T-helper 2 cell treated with Interferon-gamma antibody and Interleukin-4, amounts not matched to agents 5 μg/mL and 100 μg/mL, for 36 hours (primary cell): ENCODE results near the gene RAI14.
A peak's percentile ranks its signal among the peaks of the same experiment; 100 is the strongest.

Source experiments
- DNase-seq: peaks from one replicate; pipeline ENCODE4 v3.0.0; 2021; ENCODE audit warnings: low spot score
- H3K27ac Mint-ChIP-seq: one replicate; pipeline ENCODE4 v1.8.0; 2021; ENCODE audit warnings: mild to moderate bottlenecking, mixed read lengths
- H3K27me3 Mint-ChIP-seq: one replicate; pipeline ENCODE4 v1.8.0; 2021; ENCODE audit warnings: low read depth, mixed read lengths
- H3K36me3 Mint-ChIP-seq: one replicate; pipeline ENCODE4 v1.8.0; 2021; ENCODE audit warnings: low read depth, mixed read lengths
- H3K4me1 Mint-ChIP-seq: one replicate; pipeline ENCODE4 v1.8.0; 2021; ENCODE audit warnings: low read depth, mixed read lengths
- H3K4me3 Mint-ChIP-seq: one replicate; pipeline ENCODE4 v1.8.0; 2022; ENCODE audit warnings: mild to moderate bottlenecking, moderate library complexity, mixed read lengths
- H3K9me3 Mint-ChIP-seq: one replicate; pipeline ENCODE4 v1.8.0; 2021; ENCODE audit warnings: mixed read lengths

Gene RAI14

DNA sequence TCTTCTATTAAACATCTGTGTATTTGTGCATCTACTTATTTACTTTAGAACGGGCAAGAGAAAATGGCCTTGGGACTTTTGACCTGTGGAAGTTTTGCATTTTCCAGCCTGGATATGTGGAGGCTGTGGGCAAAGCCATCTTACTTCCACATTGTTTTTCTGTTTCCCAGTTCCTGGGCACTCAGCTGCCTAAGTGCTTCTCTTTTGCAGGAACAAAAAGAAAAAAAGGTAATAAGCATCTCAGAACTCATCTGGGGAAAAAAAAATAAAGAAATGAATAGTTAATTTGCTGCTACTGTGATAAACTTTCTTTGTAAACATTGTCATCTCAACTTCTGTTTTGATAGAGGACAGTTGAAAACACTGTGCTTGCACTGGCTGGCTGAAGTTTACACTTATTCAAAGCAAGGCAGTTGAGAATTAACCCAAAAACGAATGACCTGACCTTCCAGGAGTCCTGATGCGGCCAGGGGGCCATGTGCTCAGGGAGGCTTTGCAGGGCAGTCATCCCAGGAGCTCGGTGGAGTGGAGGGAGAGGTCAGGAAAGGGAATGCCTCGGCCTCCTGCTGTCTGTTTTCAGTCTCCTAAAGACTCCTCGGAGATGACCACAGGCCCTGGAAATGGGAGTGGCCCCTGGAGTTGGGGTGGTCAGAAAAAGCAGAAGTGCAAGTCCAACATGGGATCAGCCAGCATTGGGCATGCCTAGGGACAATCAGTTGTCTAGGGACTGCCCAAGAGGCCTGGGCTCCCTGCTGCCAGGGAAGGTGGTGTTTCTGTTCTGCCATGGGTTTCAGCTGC lies 75.5 kb downstream of the RAI14 start:
- no peaks in the 10 kb centered on the region for H3K36me3 Mint-ChIP-seq
- no peak overlapping the region for H3K4me3 Mint-ChIP-seq
- DNase-seq = no peak
- no peaks in the 10 kb centered on the region for H3K4me1 Mint-ChIP-seq
- peaks cover 5% of the 10 kb centered on the region for H3K9me3 Mint-ChIP-seq
- no peak overlapping the region for H3K27ac Mint-ChIP-seq
- no peaks in the 10 kb centered on the region for H3K27me3 Mint-ChIP-seq

DNA sequence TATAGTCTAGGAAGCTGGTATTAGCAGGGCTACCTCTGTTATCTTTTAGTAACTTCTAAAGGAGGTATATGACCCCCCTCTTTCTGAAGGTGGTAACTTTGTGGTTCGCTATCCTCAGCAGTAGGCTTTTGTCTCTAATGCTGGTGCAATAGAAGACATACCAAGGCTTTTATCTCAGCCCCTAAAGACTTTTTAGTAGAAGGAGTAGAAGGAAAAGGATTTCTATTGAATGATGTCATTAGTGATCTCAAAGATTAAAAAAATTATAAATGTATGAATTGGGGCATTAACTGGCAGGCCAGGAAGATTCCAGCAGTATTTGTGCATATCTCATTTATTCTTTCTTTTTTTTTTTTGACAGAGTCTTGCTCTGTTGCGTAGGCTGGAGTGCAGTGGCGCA lies 78.2 kb downstream of the RAI14 start:
- peaks cover 2% of the 10 kb centered on the region for H3K27me3 Mint-ChIP-seq
- no peaks in the 10 kb centered on the region for H3K9me3 Mint-ChIP-seq
- no peak overlapping the region for H3K27ac Mint-ChIP-seq
- no peak for DNase-seq
- H3K36me3 Mint-ChIP-seq = no peaks in the 10 kb centered on the region
- H3K4me1 Mint-ChIP-seq = no peaks in the 10 kb centered on the region
- H3K4me3 Mint-ChIP-seq = no peak overlapping the region

DNA sequence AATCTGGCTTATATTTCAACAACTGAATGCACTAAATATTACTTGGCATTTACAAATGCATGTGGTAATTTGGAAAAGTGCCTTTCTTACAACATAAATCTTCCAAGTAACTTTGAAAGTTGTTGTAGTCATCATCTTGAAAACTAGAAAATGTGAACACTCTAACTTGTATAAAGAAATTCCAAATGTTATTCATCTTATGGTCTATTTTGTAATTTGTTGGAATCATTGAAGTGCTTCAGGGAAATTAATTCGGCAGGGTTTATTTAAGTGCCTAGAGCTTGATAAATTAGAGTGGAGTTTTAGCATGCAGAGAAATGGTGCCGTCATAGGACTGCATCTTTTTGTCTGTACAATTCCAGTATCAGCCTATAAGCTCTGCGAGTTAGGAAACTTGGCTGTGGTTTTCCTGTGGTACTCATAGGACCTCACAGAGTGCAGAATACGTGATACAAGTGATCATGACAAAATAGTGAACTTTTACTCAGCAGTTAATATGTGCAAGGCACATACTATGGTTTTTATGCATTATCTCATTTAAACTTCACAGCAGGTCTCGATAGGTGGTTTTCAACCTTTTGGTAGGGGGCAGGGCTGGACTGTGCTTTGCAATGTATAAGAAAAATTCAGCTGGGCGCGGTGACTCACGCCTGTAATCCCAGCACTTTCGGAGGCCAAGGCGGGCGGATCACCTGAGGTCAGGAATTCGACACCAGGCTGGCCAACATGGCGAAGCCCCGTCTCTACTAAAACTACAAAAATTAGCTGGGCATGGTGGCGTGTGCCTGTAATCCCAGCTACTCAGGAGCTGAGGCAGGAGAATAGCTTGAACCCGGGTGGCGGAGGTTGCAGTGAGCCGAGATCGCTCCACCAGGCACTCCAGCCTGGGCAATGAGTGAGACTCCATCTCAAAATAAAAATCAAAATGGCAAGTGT lies 79.6 kb downstream of the RAI14 start:
- Mint-ChIP-seq H3K4me1 (no peaks in the 10 kb centered on the region), H3K4me3 (no peak overlapping the region), H3K27ac (no peak overlapping the region), H3K27me3 (peaks cover 2% of the 10 kb centered on the region), H3K9me3 (no peaks in the 10 kb centered on the region), H3K36me3 (no peaks in the 10 kb centered on the region)
- DNase-seq = no peak

DNA sequence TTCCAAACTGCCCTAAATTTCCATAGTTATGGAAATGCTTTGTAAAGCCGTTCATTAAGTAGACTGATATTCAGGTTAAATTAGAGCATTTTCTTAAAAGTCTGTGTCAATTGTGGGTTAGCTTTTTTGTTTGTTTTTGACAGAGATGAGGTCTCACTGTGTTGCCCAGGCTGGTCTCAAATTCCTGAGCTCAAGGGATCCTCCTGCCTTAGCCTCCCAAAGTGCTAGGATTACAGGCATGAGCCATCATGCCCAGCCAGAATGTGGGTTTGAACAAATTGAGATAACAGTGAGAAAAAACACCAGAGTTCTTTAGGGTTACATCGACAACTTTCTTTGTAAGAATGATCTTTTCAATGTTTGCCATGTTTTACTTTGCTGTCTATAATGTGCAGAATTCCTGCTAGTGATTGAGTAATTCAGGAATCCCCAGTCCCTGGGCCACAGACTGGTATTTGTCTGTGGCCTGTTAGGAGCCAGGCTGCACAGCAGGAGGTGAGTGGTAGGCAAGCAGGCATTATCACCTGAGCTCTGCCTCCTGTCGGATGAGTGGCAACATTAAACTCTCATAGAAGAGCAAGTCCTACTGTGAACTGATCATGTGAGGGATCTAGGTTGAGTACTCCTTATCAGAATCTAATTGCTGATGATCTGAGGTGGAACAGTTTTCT lies 80.5 kb downstream of the RAI14 start:
- no peak overlapping the region for H3K27ac Mint-ChIP-seq
- H3K9me3 Mint-ChIP-seq = no peaks in the 10 kb centered on the region
- no peak for DNase-seq
- H3K4me1 Mint-ChIP-seq = no peaks in the 10 kb centered on the region
- H3K36me3 Mint-ChIP-seq = no peaks in the 10 kb centered on the region
- peaks cover 2% of the 10 kb centered on the region for H3K27me3 Mint-ChIP-seq
- no peak overlapping the region for H3K4me3 Mint-ChIP-seq

DNA sequence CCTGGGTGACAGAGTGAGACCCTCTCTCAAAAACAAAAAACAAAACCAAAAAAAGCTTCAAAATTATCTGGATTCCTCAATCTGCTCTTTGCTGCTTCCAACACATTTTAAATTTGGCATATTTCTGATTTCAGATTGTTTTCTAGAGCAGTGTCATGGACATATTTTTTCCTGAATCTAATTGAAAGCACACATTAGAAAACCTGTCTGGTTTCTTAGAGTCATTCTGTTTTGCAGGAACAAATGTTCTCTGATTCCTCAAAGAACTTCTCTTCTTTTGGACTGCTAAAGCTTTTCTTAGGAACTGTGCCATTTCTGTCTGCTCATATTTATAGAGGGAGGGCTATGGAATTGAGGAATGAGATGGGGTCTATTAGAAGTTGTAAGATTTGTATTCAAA lies 81.6 kb downstream of the RAI14 start:
- DNase-seq = no peak
- Mint-ChIP-seq H3K4me1 (no peaks in the 10 kb centered on the region), H3K9me3 (no peaks in the 10 kb centered on the region), H3K4me3 (no peak overlapping the region), H3K36me3 (no peaks in the 10 kb centered on the region), H3K27me3 (peaks cover 2% of the 10 kb centered on the region), H3K27ac (no peak overlapping the region)

DNA sequence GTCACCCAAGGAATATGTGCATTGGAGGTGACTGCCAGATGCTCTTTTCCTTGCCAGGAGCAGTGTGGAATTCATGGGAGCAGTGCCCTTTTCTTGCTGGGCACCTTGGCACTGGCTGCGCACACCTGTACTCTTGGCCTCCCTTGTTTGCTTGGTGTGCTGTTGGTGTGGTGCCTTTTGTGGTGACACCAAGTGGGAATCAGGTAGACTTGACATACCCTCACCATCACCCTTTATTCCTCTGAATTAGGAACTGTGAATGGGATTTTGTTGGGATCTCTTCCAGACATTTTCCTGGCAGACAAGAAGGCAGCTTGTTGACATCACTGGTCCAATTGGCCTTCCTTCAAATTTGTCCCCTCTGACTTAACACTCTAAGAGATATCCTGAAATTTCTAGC lies 82.3 kb downstream of the RAI14 start:
- DNase-seq = no peak
- Mint-ChIP-seq H3K27me3 (peaks cover 2% of the 10 kb centered on the region), H3K9me3 (no peaks in the 10 kb centered on the region), H3K4me3 (no peak overlapping the region), H3K36me3 (no peaks in the 10 kb centered on the region), H3K27ac (no peak overlapping the region), H3K4me1 (peaks cover 3% of the 10 kb centered on the region)

DNA sequence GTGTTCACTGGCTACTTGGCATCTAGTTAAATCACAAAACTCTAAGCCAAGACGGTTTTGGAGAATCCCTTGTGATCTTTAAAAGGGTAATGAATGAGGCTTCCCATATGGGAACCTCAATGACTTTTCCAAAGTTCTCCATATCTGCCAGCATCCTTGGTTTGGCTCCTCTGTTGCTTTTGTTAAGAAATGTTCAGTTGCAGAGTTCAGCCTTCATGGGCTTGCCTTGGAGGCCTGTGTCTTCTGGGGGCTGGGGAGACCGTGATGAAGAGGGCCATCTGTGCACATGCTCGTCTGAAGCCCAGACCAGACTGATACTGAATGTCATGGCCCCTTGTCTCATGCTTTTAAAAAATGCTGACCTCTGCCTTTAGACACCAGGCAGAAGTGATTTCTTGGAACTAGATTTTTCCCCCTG lies 84.3 kb downstream of the RAI14 start:
- no peak for DNase-seq
- H3K9me3 Mint-ChIP-seq = no peaks in the 10 kb centered on the region
- H3K36me3 Mint-ChIP-seq = no peaks in the 10 kb centered on the region
- peaks cover 2% of the 10 kb centered on the region for H3K27me3 Mint-ChIP-seq
- H3K4me3 Mint-ChIP-seq = no peak overlapping the region
- H3K27ac Mint-ChIP-seq = no peak overlapping the region
- H3K4me1 Mint-ChIP-seq = peaks cover 3% of the 10 kb centered on the region

DNA sequence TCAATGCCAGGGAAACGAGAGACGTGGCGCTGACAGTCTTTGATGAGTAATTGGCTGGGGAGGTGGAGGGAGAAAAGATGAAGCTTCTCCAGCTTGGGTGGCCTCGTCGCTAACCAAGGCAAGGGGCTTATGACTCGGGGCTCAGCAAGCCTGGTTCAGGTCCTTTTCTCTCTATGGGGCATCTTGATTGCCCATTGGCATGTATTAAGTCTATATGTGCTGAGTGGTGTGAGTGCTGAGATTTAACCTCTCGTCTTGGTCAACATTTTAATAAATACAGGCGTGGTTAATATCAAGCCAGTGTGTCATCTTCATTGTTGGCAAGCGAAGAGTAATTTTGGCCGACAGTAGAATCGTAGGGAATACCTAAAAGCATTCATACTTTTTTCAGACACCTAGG lies 85.9 kb downstream of the RAI14 start:
- no peak for DNase-seq
- peaks cover 1% of the 10 kb centered on the region for H3K27me3 Mint-ChIP-seq

DNA sequence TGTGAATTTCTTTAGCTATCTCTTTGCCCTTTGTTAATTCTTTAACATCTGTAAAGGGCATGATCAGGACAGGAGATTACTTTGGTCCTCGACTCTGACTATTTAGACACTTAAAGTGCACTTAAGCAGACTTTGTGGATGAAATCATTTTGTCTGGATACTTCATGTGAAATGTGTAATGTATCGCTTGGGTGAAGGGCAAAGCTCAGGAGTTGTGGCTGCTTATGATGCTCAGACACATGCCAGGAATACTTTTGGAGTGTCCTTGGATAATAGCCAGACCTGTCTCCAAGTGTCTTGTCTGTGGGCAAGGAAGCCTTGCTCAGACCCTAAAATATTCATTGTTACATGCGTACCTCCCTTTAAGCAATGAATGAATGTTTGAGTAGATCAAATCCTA lies 87.8 kb downstream of the RAI14 start:
- H3K27me3 Mint-ChIP-seq = no peaks in the 10 kb centered on the region
- H3K27ac Mint-ChIP-seq = no peak overlapping the region
- H3K36me3 Mint-ChIP-seq = no peaks in the 10 kb centered on the region
- no peak overlapping the region for H3K4me3 Mint-ChIP-seq
- no peaks in the 10 kb centered on the region for H3K9me3 Mint-ChIP-seq
- DNase-seq = no peak
- peaks cover 3% of the 10 kb centered on the region for H3K4me1 Mint-ChIP-seq

More for the DNA sequence above, 85.9 kb downstream of the RAI14 start:
- H3K4me3 Mint-ChIP-seq = no peak overlapping the region
- peaks cover 3% of the 10 kb centered on the region for H3K4me1 Mint-ChIP-seq
- no peaks in the 10 kb centered on the region for H3K9me3 Mint-ChIP-seq
- H3K27ac Mint-ChIP-seq = peak overlapping the region; percentile 17
- no peaks in the 10 kb centered on the region for H3K36me3 Mint-ChIP-seq

DNA sequence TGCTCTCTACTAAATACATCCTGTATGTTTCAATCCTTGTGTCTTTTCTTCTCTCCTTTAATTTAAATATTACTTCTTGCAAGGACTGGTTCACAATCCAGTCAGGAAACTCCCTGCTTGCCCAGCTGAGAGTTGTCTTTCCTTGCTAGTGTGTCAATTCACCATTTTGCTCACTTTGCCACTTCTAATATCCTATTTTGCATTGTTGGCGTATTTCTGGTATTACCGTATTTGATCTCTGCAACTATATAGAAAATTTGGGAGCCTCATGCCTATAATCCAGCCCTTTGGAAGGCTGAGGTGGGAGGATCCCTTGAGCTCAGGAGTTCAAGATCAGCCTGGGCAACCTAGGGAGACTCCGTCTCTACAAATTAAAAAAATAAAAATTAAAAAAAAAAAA lies 92.3 kb downstream of the RAI14 start:
- Mint-ChIP-seq H3K27me3 (no peaks in the 10 kb centered on the region), H3K27ac (no peak overlapping the region), H3K36me3 (no peaks in the 10 kb centered on the region), H3K4me1 (no peaks in the 10 kb centered on the region), H3K9me3 (no peaks in the 10 kb centered on the region), H3K4me3 (no peak overlapping the region)
- no peak for DNase-seq

DNA sequence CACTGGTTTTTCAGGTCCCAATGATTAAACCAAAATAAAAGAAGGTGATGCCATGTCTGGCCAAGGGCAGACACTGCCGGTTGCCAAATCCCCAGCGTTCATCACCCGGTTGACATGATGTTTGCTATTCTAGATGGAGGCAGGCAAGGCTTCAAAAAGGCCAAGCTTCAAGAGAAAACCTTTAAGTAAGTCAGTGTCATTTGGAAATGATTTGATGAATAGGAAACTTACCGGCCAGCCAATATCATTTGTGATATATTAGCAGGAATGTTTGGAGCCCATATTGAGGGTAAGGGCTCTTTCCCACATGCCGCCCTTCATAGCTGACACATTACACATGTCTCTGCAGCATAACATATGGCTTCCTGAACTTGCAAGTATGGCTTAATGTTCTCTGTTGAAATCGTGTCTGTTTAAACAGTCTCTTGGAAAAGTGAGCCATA lies 93.3 kb downstream of the RAI14 start:
- H3K36me3 Mint-ChIP-seq = no peaks in the 10 kb centered on the region
- no peaks in the 10 kb centered on the region for H3K4me1 Mint-ChIP-seq
- no peak overlapping the region for H3K4me3 Mint-ChIP-seq
- no peak for DNase-seq
- no peaks in the 10 kb centered on the region for H3K27me3 Mint-ChIP-seq
- H3K9me3 Mint-ChIP-seq = no peaks in the 10 kb centered on the region
- no peak overlapping the region for H3K27ac Mint-ChIP-seq

DNA sequence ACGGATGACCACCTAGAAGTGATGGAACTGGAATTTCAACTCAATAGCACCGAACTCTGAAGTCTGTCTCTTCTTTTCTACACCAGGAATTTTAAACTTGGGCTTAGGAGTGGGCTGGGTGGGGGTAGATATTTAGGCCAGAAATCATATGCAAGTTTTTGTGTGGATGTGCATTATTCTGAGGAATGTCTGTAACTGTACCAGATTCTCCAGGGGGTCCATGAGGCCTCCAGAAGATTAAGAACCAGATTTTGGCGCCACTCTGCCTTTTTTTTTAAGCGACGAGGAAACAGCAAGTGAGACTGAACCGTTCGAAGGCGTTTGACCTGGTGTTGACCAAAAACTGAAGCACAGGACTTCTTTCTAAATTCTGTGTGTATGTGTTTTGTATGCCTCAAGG lies 94.1 kb downstream of the RAI14 start:
- no peaks in the 10 kb centered on the region for H3K27me3 Mint-ChIP-seq
- no peak for DNase-seq
- H3K4me3 Mint-ChIP-seq = no peak overlapping the region
- H3K27ac Mint-ChIP-seq = no peak overlapping the region
- H3K36me3 Mint-ChIP-seq = no peaks in the 10 kb centered on the region
- H3K9me3 Mint-ChIP-seq = no peaks in the 10 kb centered on the region
- H3K4me1 Mint-ChIP-seq = no peaks in the 10 kb centered on the region

DNA sequence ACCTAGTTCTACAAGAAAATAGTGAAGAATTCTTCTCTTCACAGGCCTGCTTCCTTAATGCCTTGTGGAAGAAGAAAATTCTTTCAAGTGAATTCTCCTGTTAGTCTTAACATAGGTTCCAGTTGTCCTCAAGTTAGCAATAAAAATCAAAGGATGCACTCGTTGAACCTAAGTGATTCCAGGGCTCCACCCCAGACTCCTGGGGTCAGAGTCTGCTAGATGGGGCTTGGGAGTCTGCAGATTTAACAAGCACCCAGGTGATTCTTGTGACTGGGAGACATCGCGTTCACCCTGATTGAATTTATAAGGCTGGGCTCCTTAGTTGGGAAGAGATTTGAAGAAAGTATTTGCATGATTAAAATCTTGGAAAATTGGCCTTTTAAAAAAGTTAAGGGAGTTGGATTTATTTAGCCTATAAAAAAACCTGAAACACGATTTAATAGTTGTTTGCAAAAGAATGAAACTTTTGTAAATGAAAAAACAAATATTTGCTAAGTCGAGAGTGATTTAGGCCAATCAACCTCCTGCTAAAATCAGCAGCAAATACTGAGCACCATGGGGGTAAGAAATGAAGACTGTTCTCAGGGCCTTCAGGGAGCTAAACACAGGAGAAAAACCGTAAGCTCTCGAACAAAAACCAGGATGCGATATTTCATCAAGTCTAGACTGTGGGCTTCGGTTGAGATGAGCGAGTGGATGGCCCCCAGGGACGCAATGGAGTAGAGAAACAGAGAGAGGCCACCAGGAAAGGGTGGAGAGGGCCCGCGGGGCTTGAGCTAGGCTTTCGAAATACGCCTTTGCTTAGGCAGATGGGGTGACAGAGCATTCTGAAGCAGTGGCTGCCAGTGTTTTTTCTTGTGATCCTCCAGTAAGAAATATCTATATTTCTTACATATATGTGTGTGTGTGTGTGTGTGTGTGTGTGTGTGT lies 95.9 kb downstream of the RAI14 start:
- no peaks in the 10 kb centered on the region for H3K9me3 Mint-ChIP-seq
- H3K4me3 Mint-ChIP-seq = no peak overlapping the region
- no peak for DNase-seq
- no peak overlapping the region for H3K27ac Mint-ChIP-seq
- no peaks in the 10 kb centered on the region for H3K27me3 Mint-ChIP-seq
- H3K4me1 Mint-ChIP-seq = no peaks in the 10 kb centered on the region
- H3K36me3 Mint-ChIP-seq = no peaks in the 10 kb centered on the region
